Parathyroid adenoma (tissue), 2 donors: ENCODE data around the gene ASIC4.
A peak's percentile ranks its signal among the peaks of the same experiment; 100 is the strongest.

Experiments
- H2AFZ ChIP-seq: fragments of 300-600 bp; sonication (generic); one replicate; pipeline ENCODE4 v1.7.0; 2017; ENCODE audit warnings: antibody characterized with exemption, mild to moderate bottlenecking
- H3K27ac ChIP-seq: fragments of 300-600 bp; sonication (generic); one replicate; pipeline ENCODE4 v1.7.0; 2017
- H3K27me3 ChIP-seq: fragments of 300-600 bp; sonication (generic); one replicate; pipeline ENCODE4 v1.7.0; 2017; ENCODE audit warnings: low read length; ENCODE audit not compliant: control insufficient read depth, insufficient read depth
- H3K36me3 ChIP-seq: fragments of 300-600 bp; sonication (generic); one replicate; pipeline ENCODE4 v1.7.0; 2017; ENCODE audit warnings: low read length; ENCODE audit not compliant: control insufficient read depth, insufficient read depth
- H3K4me1 ChIP-seq: fragments of 300-600 bp; sonication (generic); one replicate; pipeline ENCODE4 v1.7.0; 2017; ENCODE audit warnings: control low read depth
- H3K4me2 ChIP-seq: fragments of 300-600 bp; sonication (generic); one replicate; pipeline ENCODE4 v1.7.0; 2017; ENCODE audit warnings: low read length
- H3K4me3 ChIP-seq: fragments of 300-600 bp; sonication (generic); one replicate; pipeline ENCODE4 v1.7.0; 2017; ENCODE audit warnings: low read depth, low read length
- H3K79me2 ChIP-seq: fragments of 300-600 bp; sonication (generic); one replicate; pipeline ENCODE4 v1.7.0; 2017; ENCODE audit warnings: control low read depth
- H3K9ac ChIP-seq: fragments of 300-600 bp; sonication (generic); one replicate; pipeline ENCODE4 v1.7.0; 2017; ENCODE audit warnings: mild to moderate bottlenecking
- H3K9me3 ChIP-seq: fragments of 300-600 bp; sonication (generic); one replicate; pipeline ENCODE4 v1.7.0; 2017; ENCODE audit warnings: low read length; ENCODE audit not compliant: control insufficient read depth
- TF ChIP-seq, protein P1 (sequence below): fragments of 300-600 bp; sonication (generic); IDR thresholded peaks from one replicate; pipeline ENCODE4 v1.7.0; 2017; ENCODE audit warnings: antibody characterized with exemption, mild to moderate bottlenecking
- donor health status: primary hyperparathyroidism.

ASIC4 gene

DNA sequence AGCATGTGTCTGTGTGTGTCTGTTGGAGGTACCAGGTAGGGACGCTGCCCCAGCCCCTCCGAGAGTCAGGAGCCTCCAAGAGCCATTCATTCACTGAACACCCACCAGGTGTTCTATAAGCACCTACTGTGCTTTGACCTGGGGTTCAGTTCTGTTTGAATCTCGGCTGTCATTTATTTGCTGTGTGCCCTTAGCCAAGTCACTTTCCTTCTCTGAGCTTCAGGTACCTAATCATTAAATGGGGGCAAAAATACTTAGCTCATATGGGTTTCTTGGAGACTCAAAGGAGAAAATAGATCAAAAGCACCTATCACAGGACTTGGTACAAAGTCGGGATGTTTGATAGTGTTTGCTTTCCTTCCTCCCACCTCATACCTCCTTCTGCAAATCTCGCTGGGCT is 13.2 kb downstream of the ASIC4 start:
- Histone ChIP-seq H2AFZ (no peak overlapping the region), H3K4me1 (peaks cover 4% of the 10 kb centered on the region), H3K9me3 (no peaks in the 10 kb centered on the region), H3K4me2 (no peak overlapping the region), H3K36me3 (no peaks in the 10 kb centered on the region), H3K27ac (no peak overlapping the region), H3K79me2 (no peaks in the 10 kb centered on the region), H3K9ac (no peak overlapping the region), H3K27me3 (peaks cover 14% of the 10 kb centered on the region), H3K4me3 (no peak overlapping the region)
- TF ChIP-seq, protein P1, sequence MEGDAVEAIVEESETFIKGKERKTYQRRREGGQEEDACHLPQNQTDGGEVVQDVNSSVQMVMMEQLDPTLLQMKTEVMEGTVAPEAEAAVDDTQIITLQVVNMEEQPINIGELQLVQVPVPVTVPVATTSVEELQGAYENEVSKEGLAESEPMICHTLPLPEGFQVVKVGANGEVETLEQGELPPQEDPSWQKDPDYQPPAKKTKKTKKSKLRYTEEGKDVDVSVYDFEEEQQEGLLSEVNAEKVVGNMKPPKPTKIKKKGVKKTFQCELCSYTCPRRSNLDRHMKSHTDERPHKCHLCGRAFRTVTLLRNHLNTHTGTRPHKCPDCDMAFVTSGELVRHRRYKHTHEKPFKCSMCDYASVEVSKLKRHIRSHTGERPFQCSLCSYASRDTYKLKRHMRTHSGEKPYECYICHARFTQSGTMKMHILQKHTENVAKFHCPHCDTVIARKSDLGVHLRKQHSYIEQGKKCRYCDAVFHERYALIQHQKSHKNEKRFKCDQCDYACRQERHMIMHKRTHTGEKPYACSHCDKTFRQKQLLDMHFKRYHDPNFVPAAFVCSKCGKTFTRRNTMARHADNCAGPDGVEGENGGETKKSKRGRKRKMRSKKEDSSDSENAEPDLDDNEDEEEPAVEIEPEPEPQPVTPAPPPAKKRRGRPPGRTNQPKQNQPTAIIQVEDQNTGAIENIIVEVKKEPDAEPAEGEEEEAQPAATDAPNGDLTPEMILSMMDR: no peak

DNA sequence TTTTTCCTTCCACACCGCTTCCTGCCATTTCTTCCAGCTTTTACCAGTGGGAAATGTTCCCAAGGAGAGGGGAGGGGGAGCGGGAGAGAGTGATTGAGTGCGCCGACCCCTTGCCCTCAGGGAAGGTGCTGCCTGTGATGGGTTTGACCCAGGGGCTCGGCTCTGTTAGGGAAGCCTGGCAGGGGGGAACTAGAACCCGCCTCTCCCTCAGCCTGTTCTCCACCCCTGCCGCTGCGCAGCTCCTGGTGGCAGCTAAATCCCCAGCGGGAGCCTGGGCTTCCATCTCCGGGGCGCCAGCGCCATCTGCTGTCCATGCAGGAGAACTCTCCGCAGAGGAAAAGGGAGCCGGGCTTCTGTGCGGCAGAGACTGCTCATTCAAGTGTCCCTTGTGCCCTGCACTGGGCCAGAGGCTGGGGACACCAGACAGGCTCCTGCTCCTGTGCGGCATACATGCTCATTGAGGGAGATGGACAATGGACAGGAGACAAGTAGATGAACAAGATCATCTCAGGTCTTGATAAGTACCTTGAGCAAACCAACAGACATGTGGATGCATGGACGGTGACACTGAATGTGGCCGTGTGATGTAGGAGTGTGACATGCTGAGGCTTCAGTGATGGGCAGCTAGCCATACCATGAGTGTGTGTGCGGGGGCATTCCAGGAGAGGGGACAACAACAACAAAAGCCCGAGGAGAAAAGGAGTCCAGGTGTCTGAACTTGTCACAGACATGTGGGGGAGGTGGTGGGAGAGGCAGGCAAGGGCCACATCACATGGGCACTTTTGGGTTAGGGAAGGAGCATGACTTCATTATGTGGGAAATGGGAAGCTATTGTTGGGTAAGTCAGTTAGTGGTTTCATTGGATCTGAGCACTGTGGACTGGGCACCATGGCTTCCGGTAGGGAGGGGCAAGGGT is 16.0 kb downstream of the ASIC4 start:
- peaks cover 9% of the 10 kb centered on the region for H3K27me3 ChIP-seq
- no peaks in the 10 kb centered on the region for H3K9me3 ChIP-seq
- H3K79me2 ChIP-seq: no peaks in the 10 kb centered on the region
- H3K27ac ChIP-seq: no peak overlapping the region
- H3K4me2 ChIP-seq: no peak overlapping the region
- H3K36me3 ChIP-seq: no peaks in the 10 kb centered on the region
- TF ChIP-seq, protein P1: peak; percentile 98
- H3K4me1 ChIP-seq: peaks cover 15% of the 10 kb centered on the region
- no peak overlapping the region for H3K9ac ChIP-seq
- peak overlapping the region; percentile 17 for H2AFZ ChIP-seq
- no peak overlapping the region for H3K4me3 ChIP-seq

DNA sequence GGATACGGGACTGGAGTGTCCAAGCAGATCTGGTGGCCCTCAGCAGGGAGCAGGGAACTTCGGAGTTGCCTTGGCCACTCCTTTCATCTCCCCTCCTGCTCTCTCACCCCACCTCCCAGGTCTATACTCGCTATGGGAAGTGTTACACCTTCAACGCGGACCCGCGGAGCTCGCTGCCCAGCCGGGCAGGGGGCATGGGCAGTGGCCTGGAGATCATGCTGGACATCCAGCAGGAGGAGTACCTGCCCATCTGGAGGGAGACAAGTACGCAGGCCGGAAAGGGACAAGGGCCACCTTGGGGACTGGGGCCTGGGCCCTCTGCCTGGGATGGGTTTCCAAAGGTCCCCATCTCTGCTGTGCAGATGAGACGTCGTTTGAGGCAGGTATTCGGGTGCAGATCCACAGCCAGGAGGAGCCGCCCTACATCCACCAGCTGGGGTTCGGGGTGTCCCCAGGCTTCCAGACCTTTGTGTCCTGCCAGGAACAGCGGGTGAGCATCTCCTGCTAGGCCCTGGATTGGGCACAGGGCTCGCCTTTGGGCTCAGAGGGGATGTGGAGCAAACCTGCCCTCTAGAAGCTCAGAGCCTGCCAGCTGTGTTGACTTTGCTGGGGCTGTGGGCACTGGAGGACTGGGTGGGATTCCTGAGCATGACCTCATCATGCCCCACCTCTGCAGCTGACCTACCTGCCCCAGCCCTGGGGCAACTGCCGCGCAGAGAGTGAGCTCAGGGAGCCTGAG is 17.5 kb downstream of the ASIC4 start:
- H3K27me3 ChIP-seq: peaks cover 9% of the 10 kb centered on the region
- H3K9ac ChIP-seq: no peak overlapping the region
- H3K4me3 ChIP-seq: no peak overlapping the region
- no peak overlapping the region for H2AFZ ChIP-seq
- H3K79me2 ChIP-seq: no peaks in the 10 kb centered on the region
- H3K36me3 ChIP-seq: no peaks in the 10 kb centered on the region
- no peak overlapping the region for H3K27ac ChIP-seq
- TF ChIP-seq, protein P1: no peak
- no peaks in the 10 kb centered on the region for H3K9me3 ChIP-seq
- H3K4me1 ChIP-seq: peaks cover 15% of the 10 kb centered on the region
- no peak overlapping the region for H3K4me2 ChIP-seq

DNA sequence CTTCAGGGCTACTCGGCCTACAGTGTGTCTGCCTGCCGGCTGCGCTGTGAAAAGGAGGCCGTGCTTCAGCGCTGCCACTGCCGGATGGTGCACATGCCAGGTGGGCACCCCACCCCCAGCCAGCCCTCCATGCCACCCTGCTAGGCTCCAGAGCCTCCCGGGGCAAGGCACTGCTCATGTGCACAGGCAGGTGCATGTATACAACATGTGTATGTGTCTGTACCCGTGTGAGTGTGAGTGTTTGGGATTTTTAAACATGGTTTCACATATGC is 18.0 kb downstream of the ASIC4 start:
- H3K4me2 ChIP-seq: no peak overlapping the region
- H3K36me3 ChIP-seq: no peaks in the 10 kb centered on the region
- H3K9me3 ChIP-seq: no peaks in the 10 kb centered on the region
- H3K4me3 ChIP-seq: no peak overlapping the region
- no peak overlapping the region for H2AFZ ChIP-seq
- peaks cover 9% of the 10 kb centered on the region for H3K27me3 ChIP-seq
- H3K9ac ChIP-seq: no peak overlapping the region
- peaks cover 2% of the 10 kb centered on the region for H3K79me2 ChIP-seq
- peaks cover 11% of the 10 kb centered on the region for H3K4me1 ChIP-seq
- TF ChIP-seq, protein P1: no peak
- H3K27ac ChIP-seq: no peak overlapping the region
